Mesodermal cell (in vitro differentiated cells): Measurements from ENCODE around the gene ARHGEF1.

ENCODE experiments used
- H3K27ac ChIP-seq: 2 replicates; pipeline ENCODE4 v1.7.0; 2013; ENCODE audit warnings: mild to moderate bottlenecking, low read depth, low read length, moderate library complexity; ENCODE audit not compliant: severe bottlenecking
- H3K36me3 ChIP-seq: 2 replicates; pipeline ENCODE4 v1.7.1; 2013; ENCODE audit warnings: mild to moderate bottlenecking, low read length, moderate library complexity; ENCODE audit not compliant: control insufficient read depth, insufficient read depth
- H3K4me1 ChIP-seq: one replicate; pipeline ENCODE4 v1.7.1; 2013; ENCODE audit warnings: mild to moderate bottlenecking, low read length; ENCODE audit not compliant: insufficient read depth, control insufficient read depth, poor library complexity, severe bottlenecking
- H3K4me3 ChIP-seq: 2 replicates; pipeline ENCODE4 v1.7.0; 2013; ENCODE audit warnings: low read length, control low read depth, mild to moderate bottlenecking; ENCODE audit not compliant: insufficient read depth, poor library complexity, severe bottlenecking; ENCODE audit errors: extremely low read depth
- H3K9me3 ChIP-seq: 2 replicates; pipeline ENCODE4 v1.7.1; 2013; ENCODE audit warnings: mild to moderate bottlenecking, low read length, moderate library complexity; ENCODE audit not compliant: control insufficient read depth
- WGBS, 2 experiments: methylation state at CpG; one replicate each; pipeline ENCODE4 v1.1.5; 2013; ENCODE audit warnings: missing lambda C conversion rate in 2 of 2; ENCODE audit not compliant: insufficient coverage in 2 of 2; 5-methylcytosine and 5-hydroxymethylcytosine counted together

Gene ARHGEF1

DNA sequence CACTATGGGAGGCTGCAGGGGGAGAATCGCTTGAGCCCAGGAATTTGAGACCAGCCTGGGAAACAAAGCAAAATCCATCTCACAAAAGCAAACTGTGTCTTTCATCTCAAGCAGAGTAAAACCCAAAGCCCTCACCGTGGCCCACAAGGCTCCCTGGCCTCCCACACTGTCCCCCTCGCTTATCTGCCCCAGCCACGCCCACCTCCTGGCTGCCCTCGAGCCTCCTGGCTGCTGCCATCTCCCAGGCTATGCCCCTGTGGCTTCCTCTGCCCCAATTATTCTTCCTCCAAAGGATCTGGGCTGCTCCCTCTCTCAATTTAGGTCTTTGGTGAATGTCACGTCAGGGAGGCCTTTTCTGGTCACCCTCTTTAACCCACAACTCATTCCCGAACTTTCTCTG, 72.5 kb downstream of the ARHGEF1 start:
- 85 to 89% methylated on average over 6 of the region's 7 CpGs for WGBS, 2 experiments
- Histone ChIP-seq H3K4me1 (peaks cover 14% of the 10 kb centered on the region), H3K36me3 (peaks cover 17% of the 10 kb centered on the region), H3K27ac (no peak overlapping the region), H3K9me3 (no peaks in the 10 kb centered on the region), H3K4me3 (no peak overlapping the region)

DNA sequence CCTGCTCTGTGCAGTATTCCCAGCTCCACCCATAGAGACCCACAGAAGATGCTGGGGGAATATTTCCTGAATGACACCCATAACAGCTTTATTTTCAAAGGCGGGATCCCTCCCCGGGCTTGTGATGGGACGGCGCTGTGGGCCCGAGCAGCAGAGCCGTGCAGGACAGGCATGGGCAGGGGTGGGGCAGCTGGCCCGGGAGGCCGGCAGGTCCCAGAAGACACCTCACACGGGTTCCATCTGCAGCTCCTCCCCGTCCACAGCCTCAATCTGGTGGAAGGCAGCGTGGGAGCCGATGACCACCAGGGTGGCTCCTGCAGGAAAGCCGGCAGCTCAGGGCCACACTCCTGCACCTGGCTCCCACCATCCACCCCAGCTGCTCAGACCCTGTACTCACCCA, 73.6 kb downstream of the ARHGEF1 start:
- Histone ChIP-seq H3K27ac (no peak overlapping the region), H3K36me3 (peaks cover 17% of the 10 kb centered on the region), H3K9me3 (no peaks in the 10 kb centered on the region), H3K4me3 (no peak overlapping the region), H3K4me1 (peaks cover 14% of the 10 kb centered on the region)
- WGBS, 2 experiments, result 96 to 98% methylated on average over 12 to 13 of the region's 13 CpGs
